Measurements from ENCODE around the gene TARBP1.
"Not testable (repeated sequence)": the region's sequence is repeated elsewhere in the genome, so short reads cannot be mapped to it uniquely, and the experiment has no call there.

Gene TARBP1

GRCh38 chr1:234520908-234521817 lies 42.2 kb upstream of the TARBP1 start:
- no peak for DNase-seq (ENCODE audit: low read depth, low spot score)
- no peak for TF ChIP-seq ZNF274 (IDR thresholded peaks at IDR 0.05; ENCODE audit: low read depth, low read length)
- Histone ChIP-seq H3K4me3 (ENCODE audit: insufficient read length, low read depth) (no peak overlapping the region), H3K9ac (ENCODE audit: insufficient read length, low read depth) (no peak overlapping the region), H3K4me1 (ENCODE audit: insufficient read depth, insufficient read length) (peaks cover 3% of the 10 kb centered on the region), H3K27me3 (ENCODE audit: insufficient read depth, insufficient read length) (no peaks in the 10 kb centered on the region), H3K9me3 (ENCODE audit: insufficient read depth, low read length) (no peaks in the 10 kb centered on the region), H3K36me3 (ENCODE audit: insufficient read depth, insufficient read length, low read length) (no peaks in the 10 kb centered on the region)

- H3K9ac ChIP-seq (ENCODE audit: insufficient read length, low read depth), result no peak overlapping the region
- no peak overlapping the region for H3K4me3 ChIP-seq (ENCODE audit: insufficient read length, low read depth)
- TF ChIP-seq SUZ12 (IDR thresholded peaks at IDR 0.05; ENCODE audit: extremely low read depth, insufficient read depth, insufficient read length) (no peak), YY1 (IDR thresholded peaks at IDR 0.05; ENCODE audit: insufficient read depth, insufficient read length) (no peak), ZNF274 (IDR thresholded peaks at IDR 0.05; ENCODE audit: low read depth, low read length) (no peak)
- no peak for DNase-seq (ENCODE audit: low read depth, low spot score)
- no peaks in the 10 kb centered on the region for H3K36me3 ChIP-seq (ENCODE audit: insufficient read depth, insufficient read length, low read length)
- no peaks in the 10 kb centered on the region for H3K9me3 ChIP-seq (ENCODE audit: insufficient read depth, low read length)
- H3K27me3 ChIP-seq (ENCODE audit: insufficient read depth, insufficient read length), result no peaks in the 10 kb centered on the region
- H3K4me1 ChIP-seq (ENCODE audit: insufficient read depth, insufficient read length), result peaks cover 3% of the 10 kb centered on the region
These were observed 40.5 kb upstream of the TARBP1 start for GRCh38 chr1:234519506-234519905.

GRCh38 chr1:234518876-234519275 lies 39.9 kb upstream of the TARBP1 start:
- H3K4me1 ChIP-seq (ENCODE audit: insufficient read depth, insufficient read length), result peaks cover 3% of the 10 kb centered on the region
- H3K27me3 ChIP-seq (ENCODE audit: insufficient read depth, insufficient read length), result no peaks in the 10 kb centered on the region
- no peaks in the 10 kb centered on the region for H3K36me3 ChIP-seq (ENCODE audit: insufficient read depth, insufficient read length, low read length)
- no peak overlapping the region for H3K9ac ChIP-seq (ENCODE audit: insufficient read length, low read depth)
- DNase-seq (ENCODE audit: low read depth, low spot score), result no peak
- H3K9me3 ChIP-seq (ENCODE audit: insufficient read depth, low read length), result no peaks in the 10 kb centered on the region
- no peak for TF ChIP-seq ZNF274 (IDR thresholded peaks at IDR 0.05; ENCODE audit: low read depth, low read length)
- H3K4me3 ChIP-seq (ENCODE audit: insufficient read length, low read depth), result no peak overlapping the region

- not testable (repeated sequence) for DNase-seq (ENCODE audit: low read depth, low spot score); H3K4me3 ChIP-seq (ENCODE audit: insufficient read length, low read depth); H3K9ac ChIP-seq (ENCODE audit: insufficient read length, low read depth); H3K9me3 ChIP-seq (ENCODE audit: insufficient read depth, low read length); H3K4me1 ChIP-seq (ENCODE audit: insufficient read depth, insufficient read length); H3K27me3 ChIP-seq (ENCODE audit: insufficient read depth, insufficient read length); H3K36me3 ChIP-seq (ENCODE audit: insufficient read depth, insufficient read length, low read length)
These were observed 39.1 kb upstream of the TARBP1 start for GRCh38 chr1:234518086-234518485.

- Histone ChIP-seq H3K4me1 (ENCODE audit: insufficient read depth, insufficient read length) (no peaks in the 10 kb centered on the region), H3K36me3 (ENCODE audit: insufficient read depth, insufficient read length, low read length) (no peaks in the 10 kb centered on the region), H3K9me3 (ENCODE audit: insufficient read depth, low read length) (no peaks in the 10 kb centered on the region), H3K9ac (ENCODE audit: insufficient read length, low read depth) (no peak overlapping the region), H3K27me3 (ENCODE audit: insufficient read depth, insufficient read length) (no peaks in the 10 kb centered on the region), H3K4me3 (ENCODE audit: insufficient read length, low read depth) (no peak overlapping the region)
- TF ChIP-seq YY1 (IDR thresholded peaks at IDR 0.05; ENCODE audit: insufficient read depth, insufficient read length) (no peak), SUZ12 (IDR thresholded peaks at IDR 0.05; ENCODE audit: extremely low read depth, insufficient read depth, insufficient read length) (no peak), ZNF274 (IDR thresholded peaks at IDR 0.05; ENCODE audit: low read depth, low read length) (no peak)
- DNase-seq (ENCODE audit: low read depth, low spot score), result no peak
These were observed 38.3 kb upstream of the TARBP1 start for GRCh38 chr1:234517110-234517802.

GRCh38 chr1:234515821-234516241 lies 36.9 kb upstream of the TARBP1 start:
- DNase-seq (ENCODE audit: low read depth, low spot score), result no peak

GRCh38 chr1:234515411-234515810 lies 36.4 kb upstream of the TARBP1 start:
- TF ChIP-seq YY1 (IDR thresholded peaks at IDR 0.05; ENCODE audit: insufficient read depth, insufficient read length) (no peak), SUZ12 (IDR thresholded peaks at IDR 0.05; ENCODE audit: extremely low read depth, insufficient read depth, insufficient read length) (no peak), ZNF274 (IDR thresholded peaks at IDR 0.05; ENCODE audit: low read depth, low read length) (no peak)
- H3K9ac ChIP-seq (ENCODE audit: insufficient read length, low read depth), result no peak overlapping the region
- H3K4me3 ChIP-seq (ENCODE audit: insufficient read length, low read depth), result no peak overlapping the region
- H3K9me3 ChIP-seq (ENCODE audit: insufficient read depth, low read length), result no peaks in the 10 kb centered on the region
- no peaks in the 10 kb centered on the region for H3K27me3 ChIP-seq (ENCODE audit: insufficient read depth, insufficient read length)
- no peaks in the 10 kb centered on the region for H3K4me1 ChIP-seq (ENCODE audit: insufficient read depth, insufficient read length)
- H3K36me3 ChIP-seq (ENCODE audit: insufficient read depth, insufficient read length, low read length), result no peaks in the 10 kb centered on the region
- DNase-seq (ENCODE audit: low read depth, low spot score), result peak; percentile 59

More at GRCh38 chr1:234515821-234516241, 36.9 kb upstream of the TARBP1 start:
- Histone ChIP-seq H3K36me3 (ENCODE audit: insufficient read depth, insufficient read length, low read length) (no peaks in the 10 kb centered on the region), H3K4me1 (ENCODE audit: insufficient read depth, insufficient read length) (no peaks in the 10 kb centered on the region), H3K9ac (ENCODE audit: insufficient read length, low read depth) (peak overlapping the region; percentile 26), H3K9me3 (ENCODE audit: insufficient read depth, low read length) (no peaks in the 10 kb centered on the region), H3K4me3 (ENCODE audit: insufficient read length, low read depth) (no peak overlapping the region), H3K27me3 (ENCODE audit: insufficient read depth, insufficient read length) (no peaks in the 10 kb centered on the region)
- no peak for TF ChIP-seq YY1 (IDR thresholded peaks at IDR 0.05; ENCODE audit: insufficient read depth, insufficient read length)

Measured in NT2/D1 (cell line).